Measurements from ENCODE around the gene RAD21L1. TPM values are rescaled to one million over a fixed set of nuclear protein-coding genes. Genes with fewer than 3 reads are reported as not detected.

The RAD21L1 gene
- total and polyA plus RNA-seq, 2 of the 8 experiments (the other 6 are each of a cell fraction or from before 2014, with no cell fraction given) = 0.06 to 0.26 TPM

- no peak overlapping the region for H2BK20ac ChIP-seq (ENCODE audit: low read length)
- H3K9ac ChIP-seq (replicated peaks in 1 of 4; ENCODE audit: extremely low read depth in 1 of 4, low read depth in 3 of 4, low read length in 3 of 4) = no peak overlapping the region
- H3K14ac ChIP-seq (ENCODE audit: insufficient read length) = no peak overlapping the region
- DNase-seq (ENCODE audit: low read depth in 1 of 2, low spot score in 2 of 2) (no peak), FAIRE-seq (no peak)
- no peak overlapping the region for H3K23ac ChIP-seq (ENCODE audit: insufficient read length)
- no peaks in the 10 kb centered on the region; a peak in 2 of 7 replicates for H3K27me3 ChIP-seq (replicated peaks in 1 of 4; ENCODE audit: control insufficient read depth in 3 of 4, extremely low read depth in 1 of 4, insufficient read depth in 3 of 4, low read length in 3 of 4)
- no peak overlapping the region; the same call in 1 of the 2 replicates for H4K8ac ChIP-seq (ENCODE audit: extremely low read depth, insufficient read depth, low read length)
- H4K91ac ChIP-seq (replicated peaks; ENCODE audit: insufficient read length, low read length) = no peak overlapping the region
- no peak overlapping the region for H3K4ac ChIP-seq (replicated peaks; ENCODE audit: insufficient read length, low read depth, low read length)
- no peaks in the 10 kb centered on the region for H4K20me1 ChIP-seq (replicated peaks in 1 of 2; ENCODE audit: control insufficient read depth in 1 of 2, insufficient read depth in 2 of 2, low read length in 2 of 2)
- H2BK15ac ChIP-seq (ENCODE audit: low read length) = no peak overlapping the region
- H3K36me3 ChIP-seq (ENCODE audit: control insufficient read depth in 2 of 4, insufficient read depth in 4 of 4, low read length in 3 of 4) = no peaks in the 10 kb centered on the region
- POLR2A ChIA-PET (ENCODE audit: partially characterized antibody) = no interaction called here
- 0 out of 7 replicates have a peak, but pooled peaks cover 0 to 2% (median under 1%) of the 10 kb centered on the region in 4 experiments for H3K4me1 ChIP-seq (replicated peaks in 1 of 4; ENCODE audit: control insufficient read depth in 3 of 4, insufficient read depth in 4 of 4, low read length in 3 of 4)
- no peak overlapping the region for H3K18ac ChIP-seq (ENCODE audit: extremely low read depth, low read length)
- H3K4me2 ChIP-seq (ENCODE audit: insufficient read depth in 1 of 2, low read depth in 2 of 2, low read length in 2 of 2) = no peak overlapping the region
- no peak overlapping the region for H2AFZ ChIP-seq (ENCODE audit: low read length)
- H3K23me2 ChIP-seq (ENCODE audit: low read depth, low read length) = no peaks in the 10 kb centered on the region
- TF ChIP-seq EZH2 (IDR thresholded peaks at IDR 0.05; ENCODE audit: low read depth, low read length, severe bottlenecking) = no peak
- no peak for TF ChIP-seq RNF2 (IDR thresholded peaks at IDR 0.05; ENCODE audit: borderline replicate concordance, low read depth, low read length, missing control alignments, poor library complexity, severe bottlenecking)
- TF ChIP-seq, protein P1, sequence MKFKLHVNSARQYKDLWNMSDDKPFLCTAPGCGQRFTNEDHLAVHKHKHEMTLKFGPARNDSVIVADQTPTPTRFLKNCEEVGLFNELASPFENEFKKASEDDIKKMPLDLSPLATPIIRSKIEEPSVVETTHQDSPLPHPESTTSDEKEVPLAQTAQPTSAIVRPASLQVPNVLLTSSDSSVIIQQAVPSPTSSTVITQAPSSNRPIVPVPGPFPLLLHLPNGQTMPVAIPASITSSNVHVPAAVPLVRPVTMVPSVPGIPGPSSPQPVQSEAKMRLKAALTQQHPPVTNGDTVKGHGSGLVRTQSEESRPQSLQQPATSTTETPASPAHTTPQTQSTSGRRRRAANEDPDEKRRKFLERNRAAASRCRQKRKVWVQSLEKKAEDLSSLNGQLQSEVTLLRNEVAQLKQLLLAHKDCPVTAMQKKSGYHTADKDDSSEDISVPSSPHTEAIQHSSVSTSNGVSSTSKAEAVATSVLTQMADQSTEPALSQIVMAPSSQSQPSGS (IDR thresholded peaks at IDR 0.05; ENCODE audit: low read length) = no peak
- no peak for TF ChIP-seq TAF1 (IDR thresholded peaks at IDR 0.05; ENCODE audit: low read depth, low read length)
- no peak for TF ChIP-seq TAF7 (optimal IDR thresholded peaks at IDR 0.05; ENCODE audit: borderline replicate concordance, low read depth, low read length)
- no peak overlapping the region for H3K56ac ChIP-seq (replicated peaks; ENCODE audit: insufficient read length, low read depth, low read length)
- WGBS, 2 experiments (ENCODE audit: extremely low coverage in 1 of 2, insufficient coverage in 1 of 2, insufficient read length in 1 of 2, insufficient replicate concordance in 2 of 2, low coverage in 1 of 2, low lambda C conversion rate in 2 of 2, missing lambda C conversion rate in 1 of 2) = 84% methylated on average over 11 of the region's 11 CpGs; no CpG with 5 or more reads in 1 of the 2 experiments
- H2BK120ac ChIP-seq (replicated peaks; ENCODE audit: low read depth, low read length) = no peak overlapping the region
- no peak overlapping the region for H4K5ac ChIP-seq (ENCODE audit: insufficient read length, low read depth, low read length)
- H3K79me2 ChIP-seq (ENCODE audit: control insufficient read depth in 1 of 2, insufficient read depth in 2 of 2, low read length in 2 of 2) = no peaks in the 10 kb centered on the region
- CTCF ChIA-PET (ENCODE audit: partially characterized antibody) = interaction anchor here (0.6 to 2.2 kb wide), 4 partner anchors 12 to 1575 kb away, joined by 3 to 8 read pairs (median 3); no protein-coding TSS in a partner anchor
- H3K79me1 ChIP-seq (ENCODE audit: low read depth, low read length) = no peaks in the 10 kb centered on the region
- H2AK5ac ChIP-seq (ENCODE audit: low read depth, low read length) = no peak overlapping the region
- no peak overlapping the region for H3K27ac ChIP-seq (ENCODE audit: low read depth, low read length)
- H3K4me3 ChIP-seq (ENCODE audit: extremely low read depth in 1 of 4, insufficient read depth in 2 of 4, low read depth in 3 of 4, low read length in 4 of 4) = no peak overlapping the region
- no peaks in the 10 kb centered on the region for H3K9me3 ChIP-seq (ENCODE audit: insufficient read depth in 2 of 2, low read depth in 1 of 2, low read length in 1 of 2)
- H2BK12ac ChIP-seq (ENCODE audit: low read depth, low read length) = no peak overlapping the region
- H2BK5ac ChIP-seq (ENCODE audit: low read depth, low read length) = no peak overlapping the region; the same call in 1 of the 2 replicates
These were observed 62.1 kb downstream of the RAD21L1 start for GRCh38 chr20:1287787-1288569.

Data from H1 (cell line).